HCT116 (cell line): ENCODE data around the gene H2AZ2. TPM values are rescaled to one million over a fixed set of nuclear protein-coding genes. Genes with fewer than 3 reads are reported as not detected.

Experiments used
- ATAC-seq: fragments of 200-7000 bp; cut with Tn5 transposase; 2 replicates; pipeline ENCODE4 v1.9.1; 2020; ENCODE audit warnings: mild to moderate bottlenecking, moderate library complexity
- BruUV-seq: library from RNA; stranded (reverse); fragments of 400-500 nt; replicated peaks from 2 replicates; lab custom pipeline; 2021; lab: Mats Ljungman, UMichigan
- CTCF ChIA-PET: fragments of 300-600 bp; sonication (Branson Sonifier 250); formaldehyde crosslinking; loops from one replicate; lab custom pipeline; 2021; ENCODE audit warnings: antibody characterized with exemption; lab: Charles Lee
- POLR2A ChIA-PET: fragments of 300-600, 350-600 bp; sonication (Branson Sonifier 250); formaldehyde crosslinking; loops from one replicate; lab custom pipeline; 2021; ENCODE audit warnings: antibody characterized with exemption; lab: Charles Lee
- RAD21 ChIA-PET, 2 experiments: fragments of 300-600 bp; sonication (Branson Sonifier 250); formaldehyde crosslinking; loops; one replicate each; lab custom pipeline; 2023; ENCODE audit warnings: low total read pairs in 2 of 2; ENCODE audit not compliant: uncharacterized antibody in 2 of 2, unreplicated experiment in 2 of 2, low non-redundant PET in 1 of 2; lab: Charles Lee
- DNase-seq: peaks from one replicate; pipeline ENCODE4 v3.0.0-alpha.2; 2010; ENCODE audit warnings: low read depth, low spot score
- H2AFZ ChIP-seq: fragments of 200-600 bp; shearing (Covaris generic), sonication (generic); 2 replicates; pipeline ENCODE4 v1.6.1; 2017; ENCODE audit warnings: low read depth, mixed run types, mixed read lengths, antibody characterized with exemption, low read length; ENCODE audit not compliant: poor library complexity, severe bottlenecking
- H3K27ac ChIP-seq: 2 replicates; pipeline ENCODE4 v1.5.1; 2012; ENCODE audit warnings: low read depth, low read length
- H3K27me3 ChIP-seq: fragments of 200-600 bp; sonication (generic); 2 replicates; pipeline ENCODE4 v1.6.1; 2016; ENCODE audit warnings: mixed run types, low read length, mixed read lengths; ENCODE audit not compliant: insufficient read depth
- H3K36me3 ChIP-seq, 2 experiments: fragments of 200-500 bp in 1 of 2; fragments of 200-600 bp in 1 of 2; sonication (Bioruptor generic) in 1 of 2; sonication (generic) in 1 of 2; 2 replicates each; pipeline versions ENCODE4 v1.5.1 to v1.6.1; 2014 to 2016; ENCODE audit warnings: low read length in 2 of 2, inconsistent platforms in 1 of 2, mixed read lengths in 1 of 2, mixed run types in 1 of 2; ENCODE audit not compliant: insufficient read depth in 2 of 2, control insufficient read depth in 1 of 2
- H3K4me1 ChIP-seq, 2 experiments: fragments of 200-600 bp in 1 of 2; sonication (generic) in 1 of 2; 2 replicates each; pipeline versions ENCODE4 v1.5.1 to v1.6.1; 2012 to 2017; ENCODE audit warnings: low read length in 2 of 2, inconsistent platforms in 1 of 2, mild to moderate bottlenecking in 1 of 2, mixed read lengths in 1 of 2, mixed run types in 1 of 2, moderate library complexity in 1 of 2; ENCODE audit not compliant: insufficient read depth in 2 of 2, control insufficient read depth in 1 of 2
- H3K4me2 ChIP-seq: fragments of 200-600 bp; sonication (generic); 2 replicates; pipeline ENCODE4 v1.6.1; 2017; ENCODE audit warnings: mixed run types, low read length, mixed read lengths
- H3K4me3 ChIP-seq, 2 experiments: fragments of 200-600 bp in 1 of 2; sonication (generic) in 1 of 2; replicated peaks in 1 of 2; 2 replicates each; pipeline ENCODE4 v1.5.1; 2011 to 2016; ENCODE audit warnings: low read length in 2 of 2, control low read depth in 1 of 2, low read depth in 1 of 2, mild to moderate bottlenecking in 1 of 2, mixed read lengths in 1 of 2, mixed run types in 1 of 2
- H3K79me2 ChIP-seq: fragments of 200-600 bp; sonication (generic); 2 replicates; pipeline ENCODE4 v1.6.1; 2017; ENCODE audit warnings: mild to moderate bottlenecking, mixed run types, low read length, moderate library complexity, mixed read lengths; ENCODE audit not compliant: insufficient read depth
- H3K9ac ChIP-seq: fragments of 200-600 bp; sonication (generic); 2 replicates; pipeline ENCODE4 v1.6.1; 2016; ENCODE audit warnings: low read length, mixed read lengths
- H3K9me2 ChIP-seq: fragments of 200-600 bp; sonication (generic), shearing (Covaris generic); 2 replicates; pipeline ENCODE4 v1.6.1; 2017; ENCODE audit warnings: mixed run types, mild to moderate bottlenecking, moderate library complexity; ENCODE audit not compliant: insufficient read depth
- H3K9me3 ChIP-seq, 2 experiments: fragments of 200-500 bp in 1 of 2; fragments of 200-600 bp in 1 of 2; sonication (Bioruptor generic) in 1 of 2; sonication (generic) in 1 of 2; 2 replicates each; pipeline ENCODE4 v1.6.1; 2014 to 2017; ENCODE audit warnings: low read length in 2 of 2, mixed read lengths in 2 of 2, inconsistent platforms in 1 of 2, low read depth in 1 of 2, mild to moderate bottlenecking in 1 of 2, mixed run types in 1 of 2, moderate library complexity in 1 of 2; ENCODE audit not compliant: control insufficient read depth in 1 of 2, insufficient read depth in 1 of 2
- H4K20me1 ChIP-seq: fragments of 200-600 bp; sonication (generic), shearing (Covaris generic); 2 replicates; pipeline ENCODE4 v1.6.1; 2017; ENCODE audit warnings: mixed run types, mild to moderate bottlenecking, moderate library complexity; ENCODE audit not compliant: insufficient read depth
- CBX3 ChIP-seq: IDR thresholded peaks from 2 replicates; pipeline ENCODE4 v1.6.1; 2012; ENCODE audit warnings: low read depth
- CEBPB ChIP-seq: IDR thresholded peaks from 2 replicates; pipeline ENCODE4 v1.6.1; 2012; ENCODE audit warnings: low read depth
- EZH2 ChIP-seq: fragments of 200-600 bp; sonication (generic); IDR thresholded peaks from 2 replicates; pipeline ENCODE4 v1.6.1; 2017; ENCODE audit warnings: antibody characterized with exemption, mixed run types
- EZH2phosphoT487 ChIP-seq: fragments of 200-600 bp; IDR thresholded peaks from 2 replicates; pipeline ENCODE4 v1.6.1; 2018; ENCODE audit warnings: antibody characterized with exemption, borderline replicate concordance
- FOSL1 ChIP-seq: IDR thresholded peaks from 2 replicates; pipeline ENCODE4 v1.6.1; 2012; ENCODE audit warnings: low read depth
- JUND ChIP-seq: IDR thresholded peaks from 2 replicates; pipeline ENCODE4 v1.6.1; 2012
- POLR2A ChIP-seq: IDR thresholded peaks from 2 replicates; pipeline ENCODE4 v1.7.0; 2011; ENCODE audit warnings: borderline replicate concordance; ENCODE audit not compliant: insufficient read depth, insufficient read length; ENCODE audit errors: extremely low read depth
- SIN3A ChIP-seq: IDR thresholded peaks from 2 replicates; pipeline ENCODE4 v1.6.1; 2012; ENCODE audit warnings: low read depth
- TCF7L2 ChIP-seq: IDR thresholded peaks from 2 replicates; pipeline ENCODE4 v1.7.0; 2011; ENCODE audit warnings: borderline replicate concordance, inconsistent platforms; ENCODE audit not compliant: insufficient read depth, insufficient read length; ENCODE audit errors: extremely low read depth
- ZFX ChIP-seq: fragments of 450-650 bp; IDR thresholded peaks from 2 replicates; pipeline ENCODE4 v1.6.1; 2017
- intact Hi-C: fragments of 100-400 bp; cut with micrococcal nuclease; formaldehyde crosslinking; loops from 2 replicates; pipeline ENCODE4 v1.10.0; 2022
- total RNA-seq: library from RNA; stranded (reverse); gene quantifications from one replicate; pipeline ENCODE4 v1.2.1, GENCODE V29; 2021; ENCODE audit not compliant: unreplicated experiment
- TF ChIP-seq, protein P1 (sequence below): IDR thresholded peaks from 2 replicates; pipeline ENCODE4 v1.6.1; 2011; ENCODE audit warnings: mild to moderate bottlenecking, low read length, moderate library complexity; ENCODE audit not compliant: insufficient replicate concordance; ENCODE audit errors: extremely low read depth
- TF ChIP-seq, protein P2 (sequence below): IDR thresholded peaks from 2 replicates; pipeline ENCODE4 v1.6.1; 2012

H2AZ2 gene
- total RNA-seq, 1 experiment from 2014 or later: 226 TPM

DNA sequence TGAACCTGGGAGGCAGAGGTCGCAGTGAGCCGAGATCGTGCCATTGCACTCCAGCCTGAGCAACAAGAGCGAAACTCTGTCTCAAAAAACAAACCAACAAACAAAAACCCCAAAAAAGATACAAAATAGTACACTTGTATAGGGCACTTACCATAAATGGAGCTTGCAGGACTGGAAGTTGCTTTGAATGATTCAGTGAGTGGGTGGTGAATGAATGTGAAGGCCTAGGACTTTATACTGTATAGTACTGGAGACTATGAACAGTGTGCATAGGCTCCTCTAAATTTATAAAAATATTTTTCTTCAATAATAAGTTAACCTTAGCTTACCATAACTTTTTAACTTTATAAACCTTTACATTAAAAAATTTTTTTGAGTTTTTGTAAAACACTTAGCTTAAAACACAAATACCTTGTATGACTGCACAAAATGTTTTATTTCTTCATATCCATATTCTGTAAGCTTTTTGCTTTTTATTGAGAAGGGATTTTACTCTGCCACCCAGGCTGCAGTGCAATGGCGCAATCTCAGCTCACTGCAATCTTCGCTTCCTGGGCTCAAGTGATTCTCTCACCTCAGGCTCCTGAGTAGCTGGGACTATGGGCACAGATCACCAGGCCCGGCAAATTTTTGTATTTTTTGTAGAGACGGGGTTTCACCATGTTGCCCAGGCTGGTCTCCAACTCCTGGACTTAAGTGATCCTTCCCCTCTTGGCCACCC, 6.9 kb upstream of the H2AZ2 start:
- peaks cover 0 to 25% of the 10 kb centered on the region in 2 experiments; a peak in 2 of 4 replicates for H3K4me1 ChIP-seq
- H3K9me2 ChIP-seq: no peaks in the 10 kb centered on the region
- CTCF ChIA-PET: interaction anchor here (1.2 kb wide), 1 partner anchor 281 kb away, joined by 3 read pairs; no protein-coding TSS in a partner anchor
- no peak for DNase-seq
- no peak overlapping the region for H2AFZ ChIP-seq
- H3K36me3 ChIP-seq: no peaks in the 10 kb centered on the region
- H3K27ac ChIP-seq: no peak overlapping the region
- RAD21 ChIA-PET: no interaction called here
- H3K9ac ChIP-seq: no peak overlapping the region
- H3K9me3 ChIP-seq: no peaks in the 10 kb centered on the region
- no peak for TF ChIP-seq FOSL1
- TF ChIP-seq CEBPB: no peak
- TF ChIP-seq, protein P1, sequence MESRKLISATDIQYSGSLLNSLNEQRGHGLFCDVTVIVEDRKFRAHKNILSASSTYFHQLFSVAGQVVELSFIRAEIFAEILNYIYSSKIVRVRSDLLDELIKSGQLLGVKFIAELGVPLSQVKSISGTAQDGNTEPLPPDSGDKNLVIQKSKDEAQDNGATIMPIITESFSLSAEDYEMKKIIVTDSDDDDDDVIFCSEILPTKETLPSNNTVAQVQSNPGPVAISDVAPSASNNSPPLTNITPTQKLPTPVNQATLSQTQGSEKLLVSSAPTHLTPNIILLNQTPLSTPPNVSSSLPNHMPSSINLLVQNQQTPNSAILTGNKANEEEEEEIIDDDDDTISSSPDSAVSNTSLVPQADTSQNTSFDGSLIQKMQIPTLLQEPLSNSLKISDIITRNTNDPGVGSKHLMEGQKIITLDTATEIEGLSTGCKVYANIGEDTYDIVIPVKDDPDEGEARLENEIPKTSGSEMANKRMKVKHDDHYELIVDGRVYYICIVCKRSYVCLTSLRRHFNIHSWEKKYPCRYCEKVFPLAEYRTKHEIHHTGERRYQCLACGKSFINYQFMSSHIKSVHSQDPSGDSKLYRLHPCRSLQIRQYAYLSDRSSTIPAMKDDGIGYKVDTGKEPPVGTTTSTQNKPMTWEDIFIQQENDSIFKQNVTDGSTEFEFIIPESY: no peak
- TF ChIP-seq SIN3A: no peak
- no peak for TF ChIP-seq TCF7L2
- no peak for TF ChIP-seq EZH2phosphoT487
- no peak for TF ChIP-seq ZFX
- no peak for TF ChIP-seq EZH2
- no peak for TF ChIP-seq CBX3
- no peak for TF ChIP-seq POLR2A
- TF ChIP-seq JUND: no peak
- TF ChIP-seq, protein P2, sequence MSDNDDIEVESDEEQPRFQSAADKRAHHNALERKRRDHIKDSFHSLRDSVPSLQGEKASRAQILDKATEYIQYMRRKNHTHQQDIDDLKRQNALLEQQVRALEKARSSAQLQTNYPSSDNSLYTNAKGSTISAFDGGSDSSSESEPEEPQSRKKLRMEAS: no peak
- TF ChIP-seq, all 23 proteins: peak for 0
- POLR2A ChIA-PET: no interaction called here
- no peaks in the 10 kb centered on the region for H3K79me2 ChIP-seq
- no TSS peak for BruUV-seq
- intact Hi-C loops: no loop called here
- H3K4me2 ChIP-seq: no peak overlapping the region
- ATAC-seq: no peak
- no peaks in the 10 kb centered on the region for H4K20me1 ChIP-seq
- no peaks in the 10 kb centered on the region for H3K27me3 ChIP-seq
- no peak overlapping the region for H3K4me3 ChIP-seq
